ENCODE measurements around the gene HSPA8.

- no peak for TF ChIP-seq CTCF (IDR thresholded peaks at IDR 0.05)
- TF ChIP-seq POLR2A (IDR thresholded peaks at IDR 0.05), result no peak
- no peak for TF ChIP-seq POLR2AphosphoS5 (IDR thresholded peaks at IDR 0.05)
These were observed 8.8 kb downstream of the HSPA8 start for GRCh38 chr11:123052901-123053721.

Measured in breast epithelium (tissue), 3 donors.